PFSK-1 (cell line): Measurements from ENCODE around the gene ADGRB2.

ENCODE experiments used
- FOXP2 ChIP-seq: optimal IDR thresholded peaks from 2 replicates; pipeline ENCODE3; 2011; ENCODE audit warnings: borderline replicate concordance, control low read depth, inconsistent platforms; ENCODE audit not compliant: insufficient read depth; ENCODE audit errors: extremely low read length, extremely low read depth
- POLR2AphosphoS5 ChIP-seq: IDR thresholded peaks from 2 replicates; pipeline ENCODE4 v1.6.1; 2012; ENCODE audit warnings: low read depth, mild to moderate bottlenecking, control low read depth, low read length, moderate library complexity
- SIN3A ChIP-seq: IDR thresholded peaks from 2 replicates; pipeline ENCODE4 v1.6.1; 2012; ENCODE audit warnings: mild to moderate bottlenecking, low read length, moderate library complexity, borderline replicate concordance; ENCODE audit not compliant: insufficient read depth
- TAF1 ChIP-seq: IDR thresholded peaks from 2 replicates; pipeline ENCODE4 v1.6.1; 2012; ENCODE audit warnings: low read length, control low read depth, borderline replicate concordance; ENCODE audit not compliant: insufficient read depth
- TF ChIP-seq, protein P1 (sequence below), 2 experiments: IDR thresholded peaks; 2 replicates each; pipeline versions ENCODE4 v1.6.1 to v1.8.0; 2011 to 2012; ENCODE audit warnings: low read depth in 2 of 2, low read length in 2 of 2, control low read depth in 1 of 2, inconsistent platforms in 1 of 2, mild to moderate bottlenecking in 1 of 2, moderate library complexity in 1 of 2; ENCODE audit not compliant: insufficient read depth in 1 of 2

ADGRB2 gene

DNA sequence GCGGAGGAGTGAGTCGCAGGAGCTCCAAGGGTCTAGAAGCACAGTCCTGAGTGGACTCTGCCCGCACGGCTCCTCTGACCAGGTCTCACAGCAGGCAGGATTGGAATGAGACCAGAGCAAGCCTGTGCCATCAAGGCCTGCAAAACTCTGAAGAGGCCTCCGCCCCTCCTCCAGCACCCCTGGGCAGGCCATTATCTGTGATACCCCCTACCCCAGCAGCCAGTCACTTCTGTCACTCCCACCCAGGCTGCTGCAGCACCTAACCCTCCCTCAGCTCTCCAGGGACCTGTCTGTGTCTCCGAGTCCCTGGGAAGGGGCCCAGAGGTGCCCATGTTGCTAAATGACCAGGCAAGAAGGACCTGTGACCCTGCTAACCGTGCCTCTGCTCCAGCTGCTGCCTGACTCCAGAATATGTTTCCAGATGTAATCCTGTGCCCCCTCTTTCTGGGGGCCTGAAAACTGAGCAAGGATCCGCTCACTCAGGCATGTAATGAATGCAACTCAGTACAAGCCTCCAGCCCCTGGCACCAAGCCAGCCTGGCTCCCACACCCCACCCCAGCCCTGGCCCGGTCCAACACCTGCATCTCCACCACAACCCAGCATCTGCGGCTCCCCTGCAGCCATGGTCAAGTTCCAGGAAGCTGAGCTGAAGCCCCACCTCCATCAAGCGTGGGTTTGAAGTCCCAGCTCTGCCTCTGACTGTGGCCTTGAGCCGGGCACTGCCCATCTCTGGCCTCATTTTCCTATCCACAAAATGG is 38.2 kb downstream of the ADGRB2 start:
- TF ChIP-seq TAF1 = no peak
- no peak for TF ChIP-seq FOXP2

DNA sequence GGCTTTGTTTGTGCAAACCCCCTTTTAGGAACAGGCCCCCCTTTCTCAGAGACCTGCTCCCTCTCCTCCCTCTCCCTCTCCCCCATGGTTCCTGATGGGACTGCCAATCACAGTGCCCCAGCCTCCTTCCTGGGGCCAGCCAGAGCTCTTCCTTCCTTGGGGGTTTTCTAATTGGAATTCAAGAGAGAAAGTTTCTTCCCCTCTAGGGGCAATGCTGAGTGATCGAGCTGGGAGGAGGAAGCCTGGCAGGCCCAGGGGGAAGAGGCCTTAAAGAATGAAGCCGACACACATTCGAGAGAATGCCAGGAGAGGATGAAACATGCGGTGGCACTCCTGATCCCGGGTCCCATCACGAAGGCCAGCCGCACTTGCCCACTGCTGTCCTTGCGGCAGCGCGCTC is 39.0 kb downstream of the ADGRB2 start:
- TF ChIP-seq FOXP2 (no peak), SIN3A (no peak), TAF1 (no peak), POLR2AphosphoS5 (no peak)
- TF ChIP-seq, protein P1, sequence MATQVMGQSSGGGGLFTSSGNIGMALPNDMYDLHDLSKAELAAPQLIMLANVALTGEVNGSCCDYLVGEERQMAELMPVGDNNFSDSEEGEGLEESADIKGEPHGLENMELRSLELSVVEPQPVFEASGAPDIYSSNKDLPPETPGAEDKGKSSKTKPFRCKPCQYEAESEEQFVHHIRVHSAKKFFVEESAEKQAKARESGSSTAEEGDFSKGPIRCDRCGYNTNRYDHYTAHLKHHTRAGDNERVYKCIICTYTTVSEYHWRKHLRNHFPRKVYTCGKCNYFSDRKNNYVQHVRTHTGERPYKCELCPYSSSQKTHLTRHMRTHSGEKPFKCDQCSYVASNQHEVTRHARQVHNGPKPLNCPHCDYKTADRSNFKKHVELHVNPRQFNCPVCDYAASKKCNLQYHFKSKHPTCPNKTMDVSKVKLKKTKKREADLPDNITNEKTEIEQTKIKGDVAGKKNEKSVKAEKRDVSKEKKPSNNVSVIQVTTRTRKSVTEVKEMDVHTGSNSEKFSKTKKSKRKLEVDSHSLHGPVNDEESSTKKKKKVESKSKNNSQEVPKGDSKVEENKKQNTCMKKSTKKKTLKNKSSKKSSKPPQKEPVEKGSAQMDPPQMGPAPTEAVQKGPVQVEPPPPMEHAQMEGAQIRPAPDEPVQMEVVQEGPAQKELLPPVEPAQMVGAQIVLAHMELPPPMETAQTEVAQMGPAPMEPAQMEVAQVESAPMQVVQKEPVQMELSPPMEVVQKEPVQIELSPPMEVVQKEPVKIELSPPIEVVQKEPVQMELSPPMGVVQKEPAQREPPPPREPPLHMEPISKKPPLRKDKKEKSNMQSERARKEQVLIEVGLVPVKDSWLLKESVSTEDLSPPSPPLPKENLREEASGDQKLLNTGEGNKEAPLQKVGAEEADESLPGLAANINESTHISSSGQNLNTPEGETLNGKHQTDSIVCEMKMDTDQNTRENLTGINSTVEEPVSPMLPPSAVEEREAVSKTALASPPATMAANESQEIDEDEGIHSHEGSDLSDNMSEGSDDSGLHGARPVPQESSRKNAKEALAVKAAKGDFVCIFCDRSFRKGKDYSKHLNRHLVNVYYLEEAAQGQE (IDR thresholded peaks at IDR 0.05; ENCODE audit: insufficient read depth in 1 of 2, low read depth in 2 of 2, low read length in 2 of 2) = no peak

- TF ChIP-seq, protein P1 (IDR thresholded peaks at IDR 0.05; ENCODE audit: insufficient read depth in 1 of 2, low read depth in 2 of 2, low read length in 2 of 2) = peak; percentile 96 to 100
- TF ChIP-seq SIN3A (peak; percentile 45; the same call in 1 of the 2 replicates), POLR2AphosphoS5 (no peak), FOXP2 (no peak), TAF1 (no peak)
Measured at GRCh38 chr1:31723828-31724359, 40.2 kb downstream of the ADGRB2 start.

- TF ChIP-seq FOXP2 = no peak
- no peak for TF ChIP-seq TAF1
- TF ChIP-seq SIN3A = no peak
Measured at GRCh38 chr1:31718327-31718897, 45.7 kb downstream of the ADGRB2 start.

DNA sequence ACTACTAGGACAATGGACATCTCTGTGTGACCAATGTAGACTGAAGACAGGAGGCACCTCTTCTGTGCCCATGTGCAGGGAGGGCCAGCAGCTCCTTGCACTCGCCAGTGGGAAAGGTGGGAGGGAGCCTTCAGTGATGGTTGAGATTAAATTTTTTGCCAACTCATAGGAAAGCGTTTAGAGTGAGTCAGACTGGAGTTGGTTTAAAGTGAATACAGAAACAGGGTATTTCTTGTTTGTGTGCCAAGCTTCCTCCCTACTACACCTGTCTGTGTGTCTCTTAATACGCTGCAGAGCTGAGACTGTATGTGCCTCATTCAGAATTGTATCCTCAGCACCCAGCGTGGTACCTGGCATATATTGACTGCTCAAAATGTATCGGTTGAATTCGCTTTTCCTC is 46.8 kb downstream of the ADGRB2 start:
- TF ChIP-seq FOXP2 = no peak
- TF ChIP-seq POLR2AphosphoS5 = no peak
- no peak for TF ChIP-seq TAF1
- TF ChIP-seq SIN3A = no peak

DNA sequence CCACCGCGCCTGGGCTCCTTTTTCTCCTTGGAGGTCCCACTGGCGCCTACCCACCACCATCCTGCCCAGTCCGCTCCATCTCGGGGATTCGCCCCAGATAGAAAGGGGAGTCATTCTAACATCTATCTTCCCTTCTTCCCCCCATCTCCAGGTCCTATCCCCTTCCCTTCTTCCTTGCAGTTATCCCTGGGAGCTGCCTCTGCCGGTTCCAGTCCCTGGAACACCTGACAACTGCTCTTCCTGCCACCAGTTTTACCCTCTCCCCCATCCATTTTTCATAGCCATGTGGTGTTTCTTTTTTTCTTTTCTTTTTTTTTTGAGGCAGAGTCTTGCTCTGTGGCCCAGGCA is 48.3 kb downstream of the ADGRB2 start:
- TF ChIP-seq, protein P1 (IDR thresholded peaks at IDR 0.05; ENCODE audit: insufficient read depth in 1 of 2, low read depth in 2 of 2, low read length in 2 of 2) = no peak
- TF ChIP-seq SIN3A (no peak), FOXP2 (no peak), POLR2AphosphoS5 (no peak), TAF1 (no peak)
